ENCODE measurements around the gene SYCP2L.
"Not testable (repeated sequence)": the region's sequence is repeated elsewhere in the genome, so short reads cannot be mapped to it uniquely, and the experiment has no call there.

SYCP2L gene

GRCh38 chr6:10877012-10877411 is 9.8 kb upstream of the SYCP2L start:
- H3K9me3 ChIP-seq (ENCODE audit: control insufficient read depth, insufficient read depth, low read length), result no peaks in the 10 kb centered on the region
- no peaks in the 10 kb centered on the region for H3K36me3 ChIP-seq (ENCODE audit: control insufficient read depth, low read length)
- H3K4me2 ChIP-seq (ENCODE audit: low read length), result no peak overlapping the region
- no peaks in the 10 kb centered on the region for H3K4me1 ChIP-seq (ENCODE audit: control insufficient read depth, low read length)
- TF ChIP-seq EZH2phosphoT487 (IDR thresholded peaks at IDR 0.05; ENCODE audit: borderline replicate concordance, low read length) (no peak), CTCF (IDR thresholded peaks at IDR 0.05; ENCODE audit: low read depth, low read length, poor library complexity, severe bottlenecking) (no peak)
- H4K20me1 ChIP-seq (ENCODE audit: control insufficient read depth, insufficient read depth, low read depth, low read length), result no peaks in the 10 kb centered on the region
- H3K27ac ChIP-seq (ENCODE audit: low read depth, low read length), result no peak overlapping the region
- H3K27me3 ChIP-seq (ENCODE audit: control insufficient read depth, low read length), result peaks cover 2% of the 10 kb centered on the region; the same call in 1 of the 2 replicates
- H3K79me2 ChIP-seq (ENCODE audit: control insufficient read depth, low read length), result no peaks in the 10 kb centered on the region
- H3K9me2 ChIP-seq (replicated peaks; ENCODE audit: control insufficient read depth, low read length), result no peaks in the 10 kb centered on the region
- no peak overlapping the region for H3K4me3 ChIP-seq (ENCODE audit: low read length)
- H3F3A ChIP-seq (ENCODE audit: control insufficient read depth, insufficient read depth), result no peaks in the 10 kb centered on the region

GRCh38 chr6:10877871-10878270 is 9.0 kb upstream of the SYCP2L start:
- no peaks in the 10 kb centered on the region for H3K9me2 ChIP-seq (replicated peaks; ENCODE audit: control insufficient read depth, low read length)
- no peak overlapping the region for H3K4me3 ChIP-seq (ENCODE audit: low read length)
- H3K9me3 ChIP-seq (ENCODE audit: control insufficient read depth, insufficient read depth, low read length), result no peaks in the 10 kb centered on the region
- H4K20me1 ChIP-seq (ENCODE audit: control insufficient read depth, insufficient read depth, low read depth, low read length), result no peaks in the 10 kb centered on the region
- H3F3A ChIP-seq (ENCODE audit: control insufficient read depth, insufficient read depth), result no peaks in the 10 kb centered on the region
- H3K27me3 ChIP-seq (ENCODE audit: control insufficient read depth, low read length), result peaks cover 2% of the 10 kb centered on the region; the same call in 1 of the 2 replicates
- no peak for TF ChIP-seq EZH2phosphoT487 (IDR thresholded peaks at IDR 0.05; ENCODE audit: borderline replicate concordance, low read length)
- TF ChIP-seq CTCF (IDR thresholded peaks at IDR 0.05; ENCODE audit: low read depth, low read length, poor library complexity, severe bottlenecking), result no peak
- H3K4me1 ChIP-seq (ENCODE audit: control insufficient read depth, low read length), result no peaks in the 10 kb centered on the region
- H3K36me3 ChIP-seq (ENCODE audit: control insufficient read depth, low read length), result no peaks in the 10 kb centered on the region
- H3K79me2 ChIP-seq (ENCODE audit: control insufficient read depth, low read length), result no peaks in the 10 kb centered on the region
- no peak overlapping the region for H3K4me2 ChIP-seq (ENCODE audit: low read length)
- no peak overlapping the region for H3K27ac ChIP-seq (ENCODE audit: low read depth, low read length)

- H3K36me3 ChIP-seq (ENCODE audit: control insufficient read depth, low read length), result no peaks in the 10 kb centered on the region
- H3K9me3 ChIP-seq (ENCODE audit: control insufficient read depth, insufficient read depth, low read length), result no peaks in the 10 kb centered on the region
- H3F3A ChIP-seq (ENCODE audit: control insufficient read depth, insufficient read depth), result no peaks in the 10 kb centered on the region
- H3K4me2 ChIP-seq (ENCODE audit: low read length), result no peak overlapping the region
- H3K4me1 ChIP-seq (ENCODE audit: control insufficient read depth, low read length), result no peaks in the 10 kb centered on the region
- no peak overlapping the region for H3K27ac ChIP-seq (ENCODE audit: low read depth, low read length)
- H3K79me2 ChIP-seq (ENCODE audit: control insufficient read depth, low read length), result no peaks in the 10 kb centered on the region
- no peaks in the 10 kb centered on the region for H4K20me1 ChIP-seq (ENCODE audit: control insufficient read depth, insufficient read depth, low read depth, low read length)
- peaks cover 2% of the 10 kb centered on the region; the same call in 1 of the 2 replicates for H3K27me3 ChIP-seq (ENCODE audit: control insufficient read depth, low read length)
- H3K9me2 ChIP-seq (replicated peaks; ENCODE audit: control insufficient read depth, low read length), result no peaks in the 10 kb centered on the region
- TF ChIP-seq CTCF (IDR thresholded peaks at IDR 0.05; ENCODE audit: low read depth, low read length, poor library complexity, severe bottlenecking), result no peak
- TF ChIP-seq EZH2phosphoT487 (IDR thresholded peaks at IDR 0.05; ENCODE audit: borderline replicate concordance, low read length), result no peak
- H3K4me3 ChIP-seq (ENCODE audit: low read length), result no peak overlapping the region
These were observed 6.5 kb upstream of the SYCP2L start for GRCh38 chr6:10880366-10880765.

GRCh38 chr6:10882253-10882630 is 4.6 kb upstream of the SYCP2L start:
- not testable (repeated sequence) for H3K4me2 ChIP-seq (ENCODE audit: low read length); H3K4me1 ChIP-seq (ENCODE audit: control insufficient read depth, low read length); H3K4me3 ChIP-seq (ENCODE audit: low read length); H4K20me1 ChIP-seq (ENCODE audit: control insufficient read depth, insufficient read depth, low read depth, low read length); H3K36me3 ChIP-seq (ENCODE audit: control insufficient read depth, low read length); H3K79me2 ChIP-seq (ENCODE audit: control insufficient read depth, low read length); H3K9me2 ChIP-seq (replicated peaks; ENCODE audit: control insufficient read depth, low read length); H3K9me3 ChIP-seq (ENCODE audit: control insufficient read depth, insufficient read depth, low read length); H3K27ac ChIP-seq (ENCODE audit: low read depth, low read length); H3K27me3 ChIP-seq (ENCODE audit: control insufficient read depth, low read length); H3F3A ChIP-seq (ENCODE audit: control insufficient read depth, insufficient read depth)
